ENCODE results near the gene PPAN.

- TF ChIP-seq POLR2A (IDR thresholded peaks at IDR 0.05; ENCODE audit: low read depth, low read length) (no peak), TAF1 (IDR thresholded peaks at IDR 0.05; ENCODE audit: borderline replicate concordance, low read depth, low read length) (no peak), POLR2AphosphoS5 (IDR thresholded peaks at IDR 0.05; ENCODE audit: low read depth, low read length) (no peak; the same call in 1 of the 2 replicates)
These were observed 10.9 kb downstream of the PPAN start for GRCh38 chr19:10116866-10117616.

Data from GM12892 (cell line).